ENCODE measurements around the gene SF3B6. TPM values are rescaled to one million over a fixed set of nuclear protein-coding genes. Genes with fewer than 3 reads are reported as not detected.
"Not testable (repeated sequence)": the region's sequence is repeated elsewhere in the genome, so short reads cannot be mapped to it uniquely, and the experiment has no call there.

Gene SF3B6
- total RNA-seq, 1 donor from 2014 or later = 105 TPM

GRCh38 chr2:24045511-24046508 lies 30.3 kb downstream of the SF3B6 start:
- H3K36me3 ChIP-seq (ENCODE audit: insufficient read depth, low read length) = no peaks in the 10 kb centered on the region
- H3K27me3 ChIP-seq (ENCODE audit: insufficient read depth, low read length) = no peaks in the 10 kb centered on the region
- DNase-seq (ENCODE audit: low read depth) (no peak), FAIRE-seq (no peak)
- H4K20me1 ChIP-seq (ENCODE audit: insufficient read depth, low read length) = no peaks in the 10 kb centered on the region
- TF ChIP-seq CTCF (IDR thresholded peaks at IDR 0.05; ENCODE audit: insufficient read depth, low read depth, low read length) = no peak
- no peak for TF ChIP-seq EZH2 (IDR thresholded peaks at IDR 0.05; ENCODE audit: insufficient read depth, low read length)
- peak overlapping the region; percentile 92 for H3K4me2 ChIP-seq (ENCODE audit: low read length)
- no peaks in the 10 kb centered on the region for H3K9me3 ChIP-seq (ENCODE audit: insufficient read depth, low read depth, low read length)
- H3K4me3 ChIP-seq (ENCODE audit: insufficient read depth, low read depth, low read length) = peak overlapping the region; percentile 94
- H3K4me1 ChIP-seq (ENCODE audit: insufficient read depth, low read length) = peaks cover 13% of the 10 kb centered on the region
- Mint-ChIP-seq H3K36me3 (ENCODE audit: low read depth, unreplicated experiment) (no peaks in the 10 kb centered on the region), H3K4me3 (ENCODE audit: unreplicated experiment) (peak overlapping the region; percentile 100), H3K9me3 (ENCODE audit: unreplicated experiment) (no peaks in the 10 kb centered on the region), H3K27ac (ENCODE audit: unreplicated experiment) (no peak overlapping the region), H3K4me1 (ENCODE audit: low read depth, unreplicated experiment) (peaks cover 9% of the 10 kb centered on the region), H3K27me3 (ENCODE audit: low read depth, unreplicated experiment) (no peaks in the 10 kb centered on the region)
- no peak overlapping the region for H2AFZ ChIP-seq (ENCODE audit: low read depth, low read length)
- H3K79me2 ChIP-seq (ENCODE audit: insufficient read depth, low read length) = peaks cover 37% of the 10 kb centered on the region
- H3K27ac ChIP-seq (ENCODE audit: low read depth, low read length) = no peak overlapping the region
- H3K9ac ChIP-seq (ENCODE audit: low read length) = peak overlapping the region; percentile 94

- not testable (repeated sequence) for H3K4me1 ChIP-seq (ENCODE audit: insufficient read depth, low read length); H3K9me3 ChIP-seq (ENCODE audit: insufficient read depth, low read depth, low read length); H3K9ac ChIP-seq (ENCODE audit: low read length); H3K27me3 ChIP-seq (ENCODE audit: insufficient read depth, low read length); H3K36me3 Mint-ChIP-seq (ENCODE audit: low read depth, unreplicated experiment); H4K20me1 ChIP-seq (ENCODE audit: insufficient read depth, low read length); H3K9me3 Mint-ChIP-seq (ENCODE audit: unreplicated experiment); H3K27me3 Mint-ChIP-seq (ENCODE audit: low read depth, unreplicated experiment); H3K4me2 ChIP-seq (ENCODE audit: low read length); H3K4me1 Mint-ChIP-seq (ENCODE audit: low read depth, unreplicated experiment); H3K4me3 ChIP-seq (ENCODE audit: insufficient read depth, low read depth, low read length); H3K27ac Mint-ChIP-seq (ENCODE audit: unreplicated experiment); H3K4me3 Mint-ChIP-seq (ENCODE audit: unreplicated experiment); DNase-seq (ENCODE audit: low read depth); FAIRE-seq; H2AFZ ChIP-seq (ENCODE audit: low read depth, low read length); H3K27ac ChIP-seq (ENCODE audit: low read depth, low read length)
- H3K36me3 ChIP-seq (ENCODE audit: insufficient read depth, low read length) = peaks cover 10% of the 10 kb centered on the region
- H3K79me2 ChIP-seq (ENCODE audit: insufficient read depth, low read length) = peaks cover 38% of the 10 kb centered on the region
These were observed 33.0 kb downstream of the SF3B6 start for GRCh38 chr2:24043133-24043532.

GRCh38 chr2:24040511-24040910 lies 35.6 kb downstream of the SF3B6 start:
- H3K36me3 Mint-ChIP-seq (ENCODE audit: low read depth, unreplicated experiment) = no peaks in the 10 kb centered on the region
- H3K9me3 Mint-ChIP-seq (ENCODE audit: unreplicated experiment) = no peaks in the 10 kb centered on the region
- H3K27me3 Mint-ChIP-seq (ENCODE audit: low read depth, unreplicated experiment) = no peaks in the 10 kb centered on the region
- FAIRE-seq (no peak), DNase-seq (ENCODE audit: low read depth) (no peak)
- no peak overlapping the region for H3K4me3 ChIP-seq (ENCODE audit: insufficient read depth, low read depth, low read length)
- no peaks in the 10 kb centered on the region for H3K4me1 Mint-ChIP-seq (ENCODE audit: low read depth, unreplicated experiment)
- no peak for TF ChIP-seq CTCF (IDR thresholded peaks at IDR 0.05; ENCODE audit: insufficient read depth, low read depth, low read length)
- no peak for TF ChIP-seq EZH2 (IDR thresholded peaks at IDR 0.05; ENCODE audit: insufficient read depth, low read length)
- no peaks in the 10 kb centered on the region for H3K9me3 ChIP-seq (ENCODE audit: insufficient read depth, low read depth, low read length)
- peaks cover 10% of the 10 kb centered on the region for H3K36me3 ChIP-seq (ENCODE audit: insufficient read depth, low read length)
- H3K79me2 ChIP-seq (ENCODE audit: insufficient read depth, low read length) = peaks cover 37% of the 10 kb centered on the region
- no peaks in the 10 kb centered on the region for H3K27me3 ChIP-seq (ENCODE audit: insufficient read depth, low read length)
- no peak overlapping the region for H3K27ac ChIP-seq (ENCODE audit: low read depth, low read length)
- H3K4me2 ChIP-seq (ENCODE audit: low read length) = no peak overlapping the region
- peaks cover 11% of the 10 kb centered on the region for H4K20me1 ChIP-seq (ENCODE audit: insufficient read depth, low read length)
- H3K4me1 ChIP-seq (ENCODE audit: insufficient read depth, low read length) = no peaks in the 10 kb centered on the region
- no peak overlapping the region for H3K4me3 Mint-ChIP-seq (ENCODE audit: unreplicated experiment)
- no peak overlapping the region for H2AFZ ChIP-seq (ENCODE audit: low read depth, low read length)
- no peak overlapping the region for H3K9ac ChIP-seq (ENCODE audit: low read length)
- H3K27ac Mint-ChIP-seq (ENCODE audit: unreplicated experiment) = no peak overlapping the region

Measured in astrocyte (in vitro differentiated cells and primary cell).